ENCODE results near the gene POLD2. TPM values are rescaled to one million over a fixed set of nuclear protein-coding genes. Genes with fewer than 3 reads are reported as not detected.

Gene POLD2
- total RNA-seq, 1 experiment from 2014 or later, result 131 TPM

GRCh38 chr7:44107116-44107960 is 16.0 kb downstream of the POLD2 start:
- H3K4me1 Mint-ChIP-seq, result peaks cover 11 to 17% of the 10 kb centered on the region in 2 experiments
- Histone ChIP-seq H3K14ac (ENCODE audit: insufficient read depth, low read length) (no peak overlapping the region), H3K18ac (ENCODE audit: insufficient read length, low read depth, low read length) (no peak overlapping the region), H2BK120ac (ENCODE audit: low read depth, low read length, poor library complexity, severe bottlenecking) (no peak overlapping the region), H3K4ac (ENCODE audit: low read depth, low read length) (no peak overlapping the region), H3K9me3 (ENCODE audit: control insufficient read depth, low read depth, low read length) (no peaks in the 10 kb centered on the region), H3T11ph (ENCODE audit: low read length) (no peak overlapping the region), H2AFZ (ENCODE audit: low read length) (no peak overlapping the region), H3K27me3 (ENCODE audit: insufficient read depth, low read length) (no peaks in the 10 kb centered on the region; the same call in 1 of the 2 replicates), H3K27ac (ENCODE audit: insufficient read length, low read depth, low read length) (no peak overlapping the region), H4K20me1 (ENCODE audit: control insufficient read depth, insufficient read depth, insufficient read length) (no peaks in the 10 kb centered on the region), H2BK20ac (ENCODE audit: low read depth, low read length, poor library complexity, severe bottlenecking) (no peak overlapping the region), H3K4me2 (ENCODE audit: insufficient read depth, insufficient read length, low read length) (no peak overlapping the region), H3K79me2 (ENCODE audit: insufficient read depth, low read length) (no peaks in the 10 kb centered on the region), H3K79me1 (ENCODE audit: insufficient read depth, low read depth, low read length, poor library complexity, severe bottlenecking) (no peaks in the 10 kb centered on the region), H3K56ac (ENCODE audit: insufficient read length, low read depth, low read length) (no peak overlapping the region), H4K91ac (ENCODE audit: insufficient read length, low read depth, low read length) (no peak overlapping the region), H4K5ac (ENCODE audit: insufficient read length, low read depth, low read length) (no peak overlapping the region), H3K23me2 (ENCODE audit: insufficient read length, low read depth, low read length, poor library complexity, severe bottlenecking) (peaks cover 10% of the 10 kb centered on the region), H2BK12ac (ENCODE audit: insufficient read length, low read depth, low read length) (no peak overlapping the region), H3K9ac (ENCODE audit: extremely low read depth, insufficient read length, low read length) (no peak overlapping the region), H3K23ac (ENCODE audit: insufficient read length, low read depth, low read length) (no peak overlapping the region), H2BK15ac (ENCODE audit: low read depth, low read length) (no peak overlapping the region), H2AK5ac (ENCODE audit: insufficient read length, low read length) (no peak overlapping the region), H2BK5ac (ENCODE audit: insufficient read length, low read length) (no peak overlapping the region), H3K4me1 (ENCODE audit: insufficient read depth, low read length) (no peaks in the 10 kb centered on the region; the same call in 1 of the 2 replicates), H4K8ac (replicated peaks; ENCODE audit: insufficient read length, low read depth, low read length) (no peak overlapping the region)
- peaks cover 2 to 14% (median 12%) of the 10 kb centered on the region in 3 experiments for H3K36me3 Mint-ChIP-seq (ENCODE audit: insufficient read depth in 1 of 3, low read depth in 3 of 3)
- TF ChIP-seq CTCF (conservative IDR thresholded peaks at IDR 0.05), result no peak
- H3K27me3 Mint-ChIP-seq (ENCODE audit: low read depth), result peaks cover 24% of the 10 kb centered on the region
- H3K9me3 Mint-ChIP-seq, result no peaks in the 10 kb centered on the region
- no peak for DNase-seq
- no CpG with 5 or more reads among the region's 18 CpGs for WGBS (ENCODE audit: extremely low coverage, insufficient read length, low lambda C conversion rate)
- no peak overlapping the region; a peak in 1 of 7 replicates for H3K27ac Mint-ChIP-seq
- H3K4me3 Mint-ChIP-seq, result no peak overlapping the region
